NK-92 (cell line): ENCODE measurements around the gene HEXIM2.

Source experiments
- DNase-seq: peaks from one replicate; lab custom pipeline; 2025; ENCODE audit not compliant: unreplicated experiment; lab: John Stamatoyannopoulos, UW

HEXIM2 gene

GRCh38 chr17:45127548-45128300, 34.0 kb upstream of the HEXIM2 start:
- DNase-seq = no peak

GRCh38 chr17:45128331-45128730, 33.3 kb upstream of the HEXIM2 start:
- no peak for DNase-seq

GRCh38 chr17:45128989-45129388, 32.7 kb upstream of the HEXIM2 start:
- no peak for DNase-seq

GRCh38 chr17:45129426-45129939, 32.2 kb upstream of the HEXIM2 start:
- DNase-seq = no peak

- no peak for DNase-seq
These were observed 31.6 kb upstream of the HEXIM2 start for GRCh38 chr17:45129940-45130680.

- DNase-seq = no peak
These were observed 30.7 kb upstream of the HEXIM2 start for GRCh38 chr17:45130681-45131615.

- no peak for DNase-seq
These were observed 29.9 kb upstream of the HEXIM2 start for GRCh38 chr17:45131616-45132319.

- DNase-seq = no peak
These were observed 29.4 kb upstream of the HEXIM2 start, which contains the start of gene PLCD3 for GRCh38 chr17:45132320-45132571. PLCD3 (minus strand) TSS chr17:45132515; CDS start chr17:45132410, 105 bp downstream.

GRCh38 chr17:45132572-45133463, 28.9 kb upstream of the HEXIM2 start:
- no peak for DNase-seq

- peak; percentile 61 for DNase-seq
These were observed 26.3 kb upstream of the HEXIM2 start, which contains the start of gene ACBD4 for GRCh38 chr17:45135192-45135977. ACBD4 (plus strand) TSS chr17:45135687; CDS start chr17:45136145, 458 bp downstream.

GRCh38 chr17:45135978-45136791, 25.5 kb upstream of the HEXIM2 start:
- DNase-seq = no peak

- no peak for DNase-seq
These were observed 24.7 kb upstream of the HEXIM2 start for GRCh38 chr17:45136846-45137560.

GRCh38 chr17:45137561-45138305, 23.9 kb upstream of the HEXIM2 start:
- no peak for DNase-seq

GRCh38 chr17:45138911-45139532, 22.7 kb upstream of the HEXIM2 start:
- no peak for DNase-seq

GRCh38 chr17:45139533-45139920, 22.1 kb upstream of the HEXIM2 start:
- no peak for DNase-seq

GRCh38 chr17:45143094-45143670, 18.5 kb upstream of the HEXIM2 start:
- DNase-seq = no peak
